OCI-LY7 (cell line): ENCODE results near the gene NYNRIN. TPM values are rescaled to one million over a fixed set of nuclear protein-coding genes. Genes with fewer than 3 reads are reported as not detected.

Experiments
- BruUV-seq: library from RNA; stranded (reverse); fragments of 400-500 nt; replicated peaks from 2 replicates; lab custom pipeline; 2021; lab: Mats Ljungman, UMichigan
- CTCF ChIA-PET: fragments of 300-600 bp; sonication (Branson Sonifier 250); formaldehyde crosslinking; loops from one replicate; lab custom pipeline; 2022; ENCODE audit warnings: antibody characterized with exemption; ENCODE audit not compliant: unreplicated experiment; lab: Charles Lee
- POLR2A ChIA-PET: fragments of 300-600 bp; sonication (Branson Sonifier 250); formaldehyde crosslinking; loops from one replicate; lab custom pipeline; 2022; ENCODE audit warnings: antibody characterized with exemption; lab: Charles Lee
- DNase-seq: peaks from one replicate; pipeline ENCODE4 v3.0.0-alpha.2; 2015; ENCODE audit warnings: low spot score
- H2AFZ ChIP-seq: fragments of 200-600 bp; sonication (generic), shearing (Covaris generic); 2 replicates; pipeline ENCODE4 v1.6.1; 2014; ENCODE audit warnings: mild to moderate bottlenecking, antibody characterized with exemption, low read length, moderate library complexity
- H3K27ac ChIP-seq: fragments of 200-600 bp; sonication (generic); 2 replicates; pipeline ENCODE4 v1.5.1; 2014; ENCODE audit warnings: mixed run types, low read depth, mild to moderate bottlenecking, moderate library complexity, low read length, inconsistent platforms; ENCODE audit not compliant: poor library complexity, severe bottlenecking
- H3K36me3 ChIP-seq: fragments of 200-600 bp; sonication (generic); 2 replicates; pipeline ENCODE4 v1.6.1; 2014; ENCODE audit warnings: mild to moderate bottlenecking, antibody characterized with exemption, low read length, moderate library complexity, mixed read lengths; ENCODE audit not compliant: insufficient read depth
- H3K4me1 ChIP-seq: fragments of 200-600 bp; sonication (generic); 2 replicates; pipeline ENCODE4 v1.5.1; 2014; ENCODE audit warnings: mild to moderate bottlenecking, low read length; ENCODE audit not compliant: insufficient read depth, poor library complexity, severe bottlenecking
- H3K4me2 ChIP-seq: fragments of 200-600 bp; sonication (generic); 2 replicates; pipeline ENCODE4 v1.6.1; 2014; ENCODE audit warnings: mild to moderate bottlenecking, low read length
- H3K4me3 ChIP-seq: fragments of 200-600 bp; sonication (generic); 2 replicates; pipeline ENCODE4 v1.5.1; 2014; ENCODE audit warnings: mild to moderate bottlenecking, low read depth, low read length; ENCODE audit not compliant: poor library complexity, severe bottlenecking
- H3K79me2 ChIP-seq: fragments of 200-600 bp; sonication (generic); 2 replicates; pipeline ENCODE4 v1.6.1; 2016; ENCODE audit warnings: low read depth, mild to moderate bottlenecking, low read length, moderate library complexity, mixed read lengths; ENCODE audit not compliant: insufficient read depth
- H3K9me2 ChIP-seq: fragments of 200-600 bp; sonication (generic); 2 replicates; pipeline ENCODE4 v1.6.1; 2016; ENCODE audit warnings: mild to moderate bottlenecking, low read length, mixed read lengths; ENCODE audit not compliant: insufficient read depth
- H3K9me3 ChIP-seq: fragments of 200-600 bp; sonication (generic); 2 replicates; pipeline ENCODE4 v1.6.1; 2014; ENCODE audit warnings: mild to moderate bottlenecking, mixed run types, low read length, mixed read lengths
- H4K20me1 ChIP-seq: fragments of 200-600 bp; sonication (generic); 2 replicates; pipeline ENCODE4 v1.6.1; 2014; ENCODE audit warnings: mild to moderate bottlenecking, antibody characterized with exemption, low read length, moderate library complexity, mixed read lengths; ENCODE audit not compliant: insufficient read depth
- EZH2phosphoT487 ChIP-seq: fragments of 200-600 bp; sonication (generic); IDR thresholded peaks from 2 replicates; pipeline ENCODE4 v1.6.1; 2018; ENCODE audit warnings: low read depth, borderline replicate concordance, mild to moderate bottlenecking, mixed run types, antibody characterized with exemption, low read length, moderate library complexity, mixed read lengths
- intact Hi-C: fragments of 100-400 bp; cut with micrococcal nuclease; formaldehyde crosslinking; loops from one replicate; pipeline ENCODE4 v1.10.0; 2022; ENCODE audit not compliant: unreplicated experiment
- total RNA-seq, 2 experiments: library from RNA; depleted of rRNA in 1 of 2; stranded (reverse); fragments of >200 nt in 1 of 2; shearing (Covaris generic) in 1 of 2; gene quantifications; 2 replicates each; pipeline ENCODE4 v1.2.3, GENCODE V29; 2014 to 2022
- TF ChIP-seq, protein P1 (sequence below): fragments of 200-600 bp; sonication (generic); conservative IDR thresholded peaks from 2 replicates; pipeline ENCODE4 v1.5.1; 2014; ENCODE audit warnings: mild to moderate bottlenecking, antibody characterized with exemption, low read length, moderate library complexity, mixed read lengths

NYNRIN gene
- total RNA-seq, 2 experiments from 2014 or later: 0.13 TPM; not detected in 1

- BruUV-seq: no TSS peak
- CTCF ChIA-PET: interaction anchor here (0.6 to 2.2 kb wide), 6 partner anchors 22 to 74 kb away, joined by 3 to 14 read pairs (median 3); partner anchors contain the start of gene RIPK3
- H3K9me2 ChIP-seq: no peaks in the 10 kb centered on the region
- intact Hi-C loops: loop anchor here (10.0 kb wide), 1 partner anchor 798 kb away; the partner anchor contains the start of gene AP1G2
- H3K9me3 ChIP-seq: no peaks in the 10 kb centered on the region
- no peak overlapping the region for H3K4me3 ChIP-seq
- no peak overlapping the region for H2AFZ ChIP-seq
- no peak for DNase-seq
- no peaks in the 10 kb centered on the region for H3K36me3 ChIP-seq
- peaks cover 18% of the 10 kb centered on the region for H3K4me1 ChIP-seq
- H3K27ac ChIP-seq: no peak overlapping the region
- H4K20me1 ChIP-seq: no peaks in the 10 kb centered on the region
- H3K79me2 ChIP-seq: no peaks in the 10 kb centered on the region
- POLR2A ChIA-PET: interaction anchor here (0.6 to 4.0 kb wide), 8 partner anchors 11 to 235 kb away, joined by 3 to 17 read pairs (median 4); partner anchors contain the start of genes CBLN3, KHNYN and RIPK3
- no peak overlapping the region for H3K4me2 ChIP-seq
- TF ChIP-seq, protein P1, sequence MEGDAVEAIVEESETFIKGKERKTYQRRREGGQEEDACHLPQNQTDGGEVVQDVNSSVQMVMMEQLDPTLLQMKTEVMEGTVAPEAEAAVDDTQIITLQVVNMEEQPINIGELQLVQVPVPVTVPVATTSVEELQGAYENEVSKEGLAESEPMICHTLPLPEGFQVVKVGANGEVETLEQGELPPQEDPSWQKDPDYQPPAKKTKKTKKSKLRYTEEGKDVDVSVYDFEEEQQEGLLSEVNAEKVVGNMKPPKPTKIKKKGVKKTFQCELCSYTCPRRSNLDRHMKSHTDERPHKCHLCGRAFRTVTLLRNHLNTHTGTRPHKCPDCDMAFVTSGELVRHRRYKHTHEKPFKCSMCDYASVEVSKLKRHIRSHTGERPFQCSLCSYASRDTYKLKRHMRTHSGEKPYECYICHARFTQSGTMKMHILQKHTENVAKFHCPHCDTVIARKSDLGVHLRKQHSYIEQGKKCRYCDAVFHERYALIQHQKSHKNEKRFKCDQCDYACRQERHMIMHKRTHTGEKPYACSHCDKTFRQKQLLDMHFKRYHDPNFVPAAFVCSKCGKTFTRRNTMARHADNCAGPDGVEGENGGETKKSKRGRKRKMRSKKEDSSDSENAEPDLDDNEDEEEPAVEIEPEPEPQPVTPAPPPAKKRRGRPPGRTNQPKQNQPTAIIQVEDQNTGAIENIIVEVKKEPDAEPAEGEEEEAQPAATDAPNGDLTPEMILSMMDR: no peak
- TF ChIP-seq EZH2phosphoT487: no peak
These were observed 36.4 kb upstream of the NYNRIN start for GRCh38 chr14:24362241-24362960.

DNA sequence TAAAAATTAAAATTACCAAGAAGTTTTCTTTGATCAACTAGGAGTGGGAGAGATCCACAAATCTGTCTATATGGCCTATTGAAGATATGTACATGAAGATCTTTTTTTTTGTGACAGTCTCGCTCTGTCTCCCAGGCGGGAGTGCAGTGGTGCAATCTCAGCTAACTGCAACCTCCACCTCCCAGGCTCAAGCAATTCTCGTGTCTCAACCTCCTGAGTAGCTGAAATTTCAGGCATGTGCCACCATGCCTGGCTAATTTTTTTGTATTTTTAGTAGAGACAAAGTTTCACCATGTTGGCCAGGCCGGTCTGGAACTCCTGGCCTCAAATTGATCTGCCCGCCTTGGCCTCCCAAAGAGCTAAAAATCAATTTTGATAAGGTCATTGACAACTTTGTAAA lies 35.4 kb upstream of the NYNRIN start:
- H3K9me3 ChIP-seq: no peaks in the 10 kb centered on the region
- H3K36me3 ChIP-seq: no peaks in the 10 kb centered on the region
- no peaks in the 10 kb centered on the region for H4K20me1 ChIP-seq
- H3K27ac ChIP-seq: no peak overlapping the region
- no peak for DNase-seq
- TF ChIP-seq, protein P1: no peak
- TF ChIP-seq EZH2phosphoT487: no peak
- no peak overlapping the region for H3K4me2 ChIP-seq
- H2AFZ ChIP-seq: no peak overlapping the region
- H3K79me2 ChIP-seq: peaks cover 3% of the 10 kb centered on the region; the same call in 1 of the 2 replicates
- intact Hi-C loops: loop anchor here (10.0 kb wide), 1 partner anchor 799 kb away; the partner anchor contains the start of gene AP1G2
- peaks cover 20% of the 10 kb centered on the region for H3K4me1 ChIP-seq
- BruUV-seq: no TSS peak
- POLR2A ChIA-PET: interaction anchor here (0.7 to 4.0 kb wide), 4 partner anchors 17 to 80 kb away, joined by 4 to 17 read pairs (median 6); partner anchors contain the start of genes CBLN3, KHNYN and RIPK3
- no peaks in the 10 kb centered on the region for H3K9me2 ChIP-seq
- CTCF ChIA-PET: no interaction called here
- no peak overlapping the region for H3K4me3 ChIP-seq
